Neural cell (in vitro differentiated cells): ENCODE results near the gene TUBB4B. TPM values are rescaled to one million over a fixed set of nuclear protein-coding genes. Genes with fewer than 3 reads are reported as not detected.

Experiments
- H2AFZ ChIP-seq: fragments of 200-600, 300-800 bp; sonication (generic), shearing (Covaris generic); 2 replicates; pipeline ENCODE4 v1.6.0; 2014; ENCODE audit warnings: low read depth, mild to moderate bottlenecking, antibody characterized with exemption, low read length, moderate library complexity
- H3F3A ChIP-seq: fragments of 200-600 bp; shearing (Covaris generic); 2 replicates; pipeline ENCODE4 v1.6.1; 2016; ENCODE audit warnings: mild to moderate bottlenecking, moderate library complexity, mixed read lengths, antibody characterized with exemption, low read length; ENCODE audit not compliant: insufficient read depth, poor library complexity, severe bottlenecking
- H3K27ac ChIP-seq: fragments of 200-600, 300-800 bp; sonication (generic), shearing (Covaris generic); 2 replicates; pipeline ENCODE4 v1.5.1; 2014; ENCODE audit warnings: mild to moderate bottlenecking, low read length, moderate library complexity
- H3K27me3 ChIP-seq: fragments of 300-800, 200-600 bp; sonication (generic), shearing (Covaris generic); 2 replicates; pipeline ENCODE4 v1.6.0; 2014; ENCODE audit warnings: mild to moderate bottlenecking, low read depth, low read length, moderate library complexity; ENCODE audit not compliant: insufficient read depth
- H3K36me3 ChIP-seq: fragments of 300-800, 200-600 bp; sonication (generic), shearing (Covaris generic); 2 replicates; pipeline ENCODE4 v1.5.1; 2014; ENCODE audit warnings: mild to moderate bottlenecking, antibody characterized with exemption, low read length, moderate library complexity; ENCODE audit not compliant: insufficient read depth
- H3K4me2 ChIP-seq: fragments of 300-800, 200-600 bp; sonication (generic), shearing (Covaris generic); 2 replicates; pipeline ENCODE4 v1.6.0; 2014; ENCODE audit warnings: mild to moderate bottlenecking, low read length
- H3K4me3 ChIP-seq: fragments of 300-800, 200-600 bp; sonication (generic), shearing (Covaris generic); 2 replicates; pipeline ENCODE4 v1.5.1; 2014; ENCODE audit warnings: mild to moderate bottlenecking, low read length, moderate library complexity
- H3K79me2 ChIP-seq: fragments of 200-600 bp; shearing (Covaris generic); replicated peaks from 2 replicates; pipeline ENCODE4 v1.6.0; 2014; ENCODE audit warnings: mild to moderate bottlenecking, low read length, moderate library complexity; ENCODE audit not compliant: insufficient read depth
- H3K9ac ChIP-seq: fragments of 300-800, 200-600 bp; sonication (generic), shearing (Covaris generic); 2 replicates; pipeline ENCODE4 v1.6.1; 2016; ENCODE audit warnings: mild to moderate bottlenecking, low read length, mixed read lengths
- H3K9me2 ChIP-seq: fragments of 200-600 bp; shearing (Covaris generic); 2 replicates; pipeline ENCODE4 v1.6.1; 2016; ENCODE audit warnings: mild to moderate bottlenecking, low read length, mixed read lengths; ENCODE audit not compliant: insufficient read depth
- H3K9me3 ChIP-seq: fragments of 200-600, 300-800 bp; sonication (generic), shearing (Covaris generic); 2 replicates; pipeline ENCODE4 v1.6.1; 2016; ENCODE audit warnings: mild to moderate bottlenecking, mixed run types, low read length, moderate library complexity, mixed read lengths
- H4K20me1 ChIP-seq: fragments of 200-600 bp; shearing (Covaris generic); 2 replicates; pipeline ENCODE4 v1.6.1; 2016; ENCODE audit warnings: mild to moderate bottlenecking, mixed run types; ENCODE audit not compliant: insufficient read depth
- CTCF ChIP-seq: fragments of 450-650 bp; IDR thresholded peaks from 2 replicates; pipeline ENCODE4 v1.5.1; 2014; ENCODE audit warnings: antibody characterized with exemption, mild to moderate bottlenecking, moderate library complexity; ENCODE audit not compliant: poor library complexity, severe bottlenecking
- EP300 ChIP-seq: fragments of 450-650 bp; conservative IDR thresholded peaks from 2 replicates; pipeline ENCODE4 v1.6.1; 2014; ENCODE audit warnings: antibody characterized with exemption, mild to moderate bottlenecking, moderate library complexity; ENCODE audit not compliant: poor library complexity, severe bottlenecking
- EZH2 ChIP-seq: fragments of 200-600, 300-800 bp; shearing (Covaris generic), sonication (generic); IDR thresholded peaks from 2 replicates; pipeline ENCODE4 v1.6.1; 2014; ENCODE audit warnings: antibody characterized with exemption, low read length, borderline replicate concordance, mild to moderate bottlenecking; ENCODE audit not compliant: insufficient read depth, poor library complexity, severe bottlenecking
- MXI1 ChIP-seq: fragments of 450-650 bp; conservative IDR thresholded peaks from 2 replicates; pipeline ENCODE4 v1.6.1; 2014; ENCODE audit warnings: antibody characterized with exemption, mild to moderate bottlenecking; ENCODE audit not compliant: poor library complexity, severe bottlenecking
- POLR2AphosphoS5 ChIP-seq: IDR thresholded peaks from 2 replicates; pipeline ENCODE4 v1.6.1; 2012
- RAD21 ChIP-seq: fragments of 450-650 bp; conservative IDR thresholded peaks from 2 replicates; pipeline ENCODE4 v1.6.1; 2014; ENCODE audit warnings: antibody characterized with exemption, mild to moderate bottlenecking, moderate library complexity
- REST ChIP-seq: IDR thresholded peaks from 2 replicates; pipeline ENCODE4 v1.6.1; 2012; ENCODE audit warnings: borderline replicate concordance
- SMC3 ChIP-seq: fragments of 450-650 bp; conservative IDR thresholded peaks from 2 replicates; pipeline ENCODE4 v1.6.1; 2014; ENCODE audit warnings: antibody characterized with exemption, mild to moderate bottlenecking, moderate library complexity; ENCODE audit not compliant: poor library complexity
- TAF1 ChIP-seq: IDR thresholded peaks from 2 replicates; pipeline ENCODE4 v1.6.1; 2012; ENCODE audit warnings: low read depth
- polyA plus RNA-seq: library from polyadenylated mRNA; depleted of rRNA; stranded (reverse); fragments of >200 nt; gene quantifications from 2 replicates; pipeline ENCODE4 v1.2.3, GENCODE V29; 2014

Gene TUBB4B
- polyA plus RNA-seq, 1 donor from 2014 or later = 60.3 TPM

DNA sequence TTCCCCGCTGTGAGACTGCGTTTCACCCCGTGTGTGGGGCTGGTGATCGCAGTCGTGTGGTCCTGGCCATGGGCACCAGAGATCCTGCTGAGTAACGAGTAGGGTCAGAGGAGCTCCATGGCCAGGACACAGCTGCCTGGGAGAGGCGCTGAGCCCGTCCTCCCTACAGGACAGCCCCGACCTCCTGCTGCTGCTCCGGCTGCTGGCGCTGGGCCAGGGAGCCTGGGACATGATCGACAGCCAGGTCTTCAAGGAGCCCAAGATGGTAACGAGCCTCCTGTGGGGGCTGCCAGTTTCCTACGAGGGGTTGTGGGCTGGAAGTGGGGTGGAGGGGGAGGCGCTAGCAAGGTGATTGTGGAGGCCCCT, 25.1 kb downstream of the TUBB4B start:
- no peaks in the 10 kb centered on the region for H3K9me2 ChIP-seq
- no peaks in the 10 kb centered on the region for H3F3A ChIP-seq
- no peaks in the 10 kb centered on the region for H3K9me3 ChIP-seq
- H3K4me2 ChIP-seq = no peak overlapping the region
- H3K79me2 ChIP-seq = no peaks in the 10 kb centered on the region
- H3K9ac ChIP-seq = no peak overlapping the region
- no peaks in the 10 kb centered on the region for H3K36me3 ChIP-seq
- no peak overlapping the region for H3K27ac ChIP-seq
- H3K27me3 ChIP-seq = no peaks in the 10 kb centered on the region
- no peak overlapping the region for H2AFZ ChIP-seq
- H4K20me1 ChIP-seq = no peaks in the 10 kb centered on the region
- H3K4me3 ChIP-seq = no peak overlapping the region
- TF ChIP-seq POLR2AphosphoS5 (no peak), MXI1 (no peak), EZH2 (no peak)

DNA sequence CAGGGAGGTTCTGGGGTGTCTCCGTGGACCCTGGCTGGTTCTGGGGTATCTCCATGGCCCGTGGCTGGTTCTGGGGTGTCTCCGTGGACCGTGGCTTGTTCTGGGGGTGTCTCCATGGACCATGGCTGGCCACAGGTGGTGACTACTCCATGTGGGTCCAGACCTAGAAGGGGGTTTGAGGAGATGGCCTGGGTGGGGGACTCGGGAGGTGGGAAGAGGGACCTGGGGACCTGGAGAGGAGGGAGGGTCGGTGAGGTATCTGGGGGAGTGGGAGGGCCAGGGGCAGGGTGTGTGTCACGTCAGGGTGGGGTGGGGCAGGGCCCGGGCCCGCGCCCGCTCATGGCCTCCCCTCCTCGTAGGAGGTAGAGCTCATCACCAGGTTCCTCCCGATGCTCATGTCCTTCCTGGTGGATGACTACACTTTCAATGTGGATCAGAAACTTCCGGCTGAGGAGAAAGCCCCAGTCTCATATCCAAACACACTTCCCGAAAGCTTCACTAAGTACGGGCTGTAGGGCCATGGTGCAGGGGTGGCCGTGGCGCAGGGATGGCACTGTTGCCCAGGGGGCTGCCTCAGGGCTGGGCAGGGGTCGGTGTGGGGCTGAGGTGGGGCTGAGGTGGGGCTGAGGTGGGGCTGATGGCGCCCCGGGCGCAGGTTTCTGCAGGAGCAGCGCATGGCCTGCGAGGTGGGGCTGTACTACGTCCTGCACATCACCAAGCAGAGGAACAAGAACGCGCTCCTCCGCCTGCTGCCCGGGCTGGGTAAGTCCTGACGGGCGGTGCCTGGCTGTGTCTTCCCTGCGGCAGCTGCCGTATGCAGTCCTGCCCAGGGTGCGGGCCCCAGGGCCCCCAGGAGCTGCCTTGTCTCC, 25.7 kb downstream of the TUBB4B start:
- Histone ChIP-seq H3K9me2 (no peaks in the 10 kb centered on the region), H3F3A (no peaks in the 10 kb centered on the region), H3K4me2 (no peak overlapping the region), H3K36me3 (no peaks in the 10 kb centered on the region), H3K27ac (no peak overlapping the region), H3K27me3 (no peaks in the 10 kb centered on the region), H3K9ac (no peak overlapping the region), H2AFZ (no peak overlapping the region), H3K9me3 (no peaks in the 10 kb centered on the region), H3K79me2 (no peaks in the 10 kb centered on the region), H3K4me3 (no peak overlapping the region), H4K20me1 (no peaks in the 10 kb centered on the region)
- no peak for TF ChIP-seq MXI1
- no peak for TF ChIP-seq SMC3
- no peak for TF ChIP-seq TAF1
- no peak for TF ChIP-seq REST
- no peak for TF ChIP-seq RAD21

- TF ChIP-seq REST (no peak), EP300 (no peak), SMC3 (no peak), MXI1 (no peak), CTCF (no peak), EZH2 (no peak), RAD21 (no peak), TAF1 (no peak), POLR2AphosphoS5 (no peak)
- H3K36me3 ChIP-seq = peaks cover 7% of the 10 kb centered on the region
Observed at GRCh38 chr9:137267933-137268355, 26.9 kb downstream of the TUBB4B start.

More at GRCh38 chr9:137267933-137268355, 26.9 kb downstream of the TUBB4B start:
- no peak overlapping the region for H3K4me3 ChIP-seq
- no peaks in the 10 kb centered on the region for H3K9me2 ChIP-seq
- no peak overlapping the region for H3K9ac ChIP-seq
- H3K27ac ChIP-seq = no peak overlapping the region
- H3K4me2 ChIP-seq = no peak overlapping the region
- H4K20me1 ChIP-seq = no peaks in the 10 kb centered on the region
- no peak overlapping the region for H2AFZ ChIP-seq
- H3K79me2 ChIP-seq = no peaks in the 10 kb centered on the region
- H3K27me3 ChIP-seq = no peaks in the 10 kb centered on the region
- no peaks in the 10 kb centered on the region for H3K9me3 ChIP-seq
- H3F3A ChIP-seq = no peaks in the 10 kb centered on the region
